Adipocyte (in vitro differentiated cells): ENCODE results near the gene VANGL2.

Experiments used
- DNase-seq: peaks from one replicate; pipeline ENCODE4 v3.0.0-alpha.2; 2015; ENCODE audit warnings: low read depth
- H3K27me3 ChIP-seq: replicated peaks from 2 replicates; pipeline ENCODE4 v1.7.0; 2013; ENCODE audit warnings: mild to moderate bottlenecking, low read length, moderate library complexity; ENCODE audit not compliant: control insufficient read depth, insufficient read depth
- H3K36me3 ChIP-seq: 2 replicates; pipeline ENCODE4 v1.7.0; 2013; ENCODE audit warnings: low read length, mild to moderate bottlenecking, moderate library complexity; ENCODE audit not compliant: control insufficient read depth, insufficient read depth, severe bottlenecking
- H3K4me1 ChIP-seq: 2 replicates; pipeline ENCODE4 v1.7.0; 2013; ENCODE audit warnings: mild to moderate bottlenecking, low read length, moderate library complexity; ENCODE audit not compliant: control insufficient read depth, insufficient read depth
- H3K4me3 ChIP-seq: 2 replicates; pipeline ENCODE4 v1.7.0; 2013; ENCODE audit warnings: mild to moderate bottlenecking, low read length, moderate library complexity
- H3K9ac ChIP-seq: 2 replicates; pipeline ENCODE4 v1.7.0; 2013; ENCODE audit warnings: mild to moderate bottlenecking, low read length, moderate library complexity
- H3K9me3 ChIP-seq: 2 replicates; pipeline ENCODE4 v1.7.0; 2013; ENCODE audit warnings: mild to moderate bottlenecking, low read length, moderate library complexity; ENCODE audit not compliant: control insufficient read depth

VANGL2 gene

DNA sequence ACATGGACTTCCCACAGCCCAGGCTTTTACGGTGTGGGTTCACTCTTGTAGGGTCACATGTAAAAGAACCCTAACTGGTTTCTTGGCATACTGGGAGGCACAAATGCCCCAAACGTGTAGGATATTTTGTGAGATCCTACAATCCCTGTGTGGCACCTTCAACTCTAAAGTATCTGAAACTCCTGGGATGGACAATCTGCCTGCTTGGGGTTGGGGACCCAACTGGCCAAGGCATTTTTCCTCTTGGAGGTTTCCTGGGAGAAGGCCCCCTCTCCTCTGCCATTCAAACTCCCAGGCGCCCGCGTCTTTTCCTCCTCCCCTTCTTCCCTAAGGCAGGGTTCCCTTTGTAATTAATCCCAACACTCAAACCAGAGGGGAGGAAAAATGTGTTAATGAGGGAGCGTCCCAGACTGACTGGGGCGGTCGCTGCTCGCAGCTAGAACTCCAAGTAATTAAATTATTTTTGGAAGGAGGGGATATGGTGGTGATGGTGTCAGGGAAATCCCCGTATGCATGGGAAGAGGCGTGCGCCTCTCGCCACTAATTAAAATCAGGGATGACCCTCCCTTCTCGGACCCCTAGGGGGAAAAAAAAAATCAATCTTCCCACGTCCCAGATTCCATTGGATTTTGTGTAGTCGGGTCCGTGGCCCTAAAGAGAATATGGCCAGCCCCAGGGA is 681 bp upstream of the VANGL2 start:
- Histone ChIP-seq H3K27me3 (peaks cover 67% of the 10 kb centered on the region), H3K9me3 (no peaks in the 10 kb centered on the region), H3K4me3 (peak overlapping the region; percentile 47), H3K36me3 (no peaks in the 10 kb centered on the region), H3K9ac (no peak overlapping the region), H3K4me1 (no peaks in the 10 kb centered on the region)
- DNase-seq, result no peak

DNA sequence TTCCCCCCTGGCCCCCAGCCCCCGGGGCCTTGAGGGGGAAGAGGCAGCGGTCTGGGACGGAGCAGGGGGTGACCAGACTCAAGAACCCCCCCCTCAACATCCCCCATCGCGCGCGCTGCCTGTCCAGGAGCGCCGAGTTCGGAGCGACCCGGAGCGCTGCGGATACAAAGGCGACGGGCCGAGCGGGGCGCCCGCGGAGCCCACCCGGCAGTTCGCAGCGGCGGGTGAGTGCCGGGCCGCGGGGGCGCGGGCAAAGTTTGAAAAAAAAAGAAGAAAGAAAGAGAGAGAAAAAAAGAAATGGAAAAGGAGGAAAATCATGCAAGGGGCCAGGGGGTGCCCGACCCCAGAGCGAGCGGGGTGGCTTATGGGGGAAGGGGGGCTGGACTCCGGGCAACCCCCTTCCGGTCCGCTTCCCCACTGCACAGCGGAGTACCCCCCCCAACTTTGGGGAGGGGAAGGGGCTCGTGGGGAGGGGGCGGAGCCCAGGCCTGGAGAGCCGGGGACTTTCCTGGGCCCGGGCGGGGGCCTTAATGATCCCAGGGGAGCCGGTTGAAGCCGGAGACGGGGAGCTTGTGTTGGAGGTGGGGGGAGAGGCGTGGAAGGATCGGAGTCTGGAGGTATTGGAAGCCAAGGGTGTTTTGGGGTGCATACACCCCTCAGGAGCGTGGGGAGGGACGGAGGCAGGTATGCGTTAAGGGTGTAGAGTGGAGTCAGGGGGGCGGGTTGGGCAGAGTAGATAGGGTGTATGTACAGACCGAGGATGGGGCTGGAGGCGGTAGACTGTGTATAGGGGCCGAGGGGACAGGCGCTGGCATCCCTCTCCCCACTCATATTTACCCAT is 502 bp downstream of the VANGL2 start:
- Histone ChIP-seq H3K36me3 (no peaks in the 10 kb centered on the region), H3K4me1 (no peaks in the 10 kb centered on the region), H3K4me3 (no peak overlapping the region), H3K9me3 (no peaks in the 10 kb centered on the region), H3K27me3 (peaks cover 73% of the 10 kb centered on the region), H3K9ac (no peak overlapping the region)
- DNase-seq, result peak; percentile 47

DNA sequence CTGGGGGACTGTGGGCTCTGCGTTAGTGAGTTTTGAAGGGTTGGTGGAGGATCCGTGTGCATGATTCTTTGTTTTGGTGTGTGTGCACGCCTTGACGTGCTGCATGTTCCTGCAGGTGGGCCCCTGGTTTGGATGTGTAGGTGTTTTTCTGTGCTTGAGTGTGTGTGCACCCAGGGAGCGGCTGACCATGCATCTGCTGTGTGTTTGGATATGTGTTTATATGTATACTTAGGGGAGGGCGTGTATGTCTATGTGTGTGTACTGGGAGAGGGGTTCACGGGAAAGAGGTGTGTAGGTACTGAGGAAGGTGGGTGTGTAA is 1.1 kb downstream of the VANGL2 start:
- no peaks in the 10 kb centered on the region for H3K36me3 ChIP-seq
- H3K4me1 ChIP-seq, result no peaks in the 10 kb centered on the region
- H3K9ac ChIP-seq, result no peak overlapping the region
- H3K4me3 ChIP-seq, result no peak overlapping the region
- H3K27me3 ChIP-seq, result peaks cover 78% of the 10 kb centered on the region
- no peak for DNase-seq
- no peaks in the 10 kb centered on the region for H3K9me3 ChIP-seq

DNA sequence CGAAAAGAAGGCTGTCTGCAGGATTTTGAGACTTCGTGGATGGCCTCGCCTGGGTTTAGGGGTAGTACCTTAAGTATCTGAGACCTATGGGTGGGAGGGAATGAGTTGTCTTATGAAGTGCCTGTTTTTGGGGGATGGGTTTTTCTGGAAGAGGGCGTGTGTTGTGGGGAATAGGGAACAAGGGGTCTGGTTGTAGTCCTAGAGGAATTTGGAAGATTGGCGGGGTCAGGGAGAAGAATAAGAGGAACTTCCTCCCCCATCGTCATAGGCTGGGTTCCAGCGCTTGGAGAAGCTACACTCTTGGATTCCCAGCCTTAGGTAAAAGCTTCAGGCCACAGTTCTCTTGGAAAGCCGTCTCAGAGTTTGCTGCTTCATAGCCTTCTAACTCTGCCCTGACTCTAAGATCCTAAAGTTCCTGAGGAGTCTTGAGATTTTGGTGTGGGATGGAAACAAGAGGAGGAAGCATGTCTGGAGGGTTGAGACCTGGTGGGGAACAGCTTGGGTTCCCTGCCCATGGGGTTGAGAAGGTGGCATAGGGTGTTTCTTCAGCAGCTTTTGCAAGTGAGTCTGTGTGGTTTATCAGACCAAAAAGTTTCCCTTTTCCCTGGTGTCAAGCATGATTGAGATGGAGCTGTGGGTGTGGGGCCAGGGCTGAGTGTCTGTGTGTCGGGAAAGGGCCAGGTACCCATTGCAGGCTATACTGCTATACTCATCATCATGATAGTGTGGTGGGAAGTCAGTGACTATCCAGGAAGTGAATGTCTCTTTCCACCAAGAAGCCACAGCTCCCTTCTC is 1.8 kb downstream of the VANGL2 start:
- no peaks in the 10 kb centered on the region for H3K9me3 ChIP-seq
- DNase-seq, result no peak

DNA sequence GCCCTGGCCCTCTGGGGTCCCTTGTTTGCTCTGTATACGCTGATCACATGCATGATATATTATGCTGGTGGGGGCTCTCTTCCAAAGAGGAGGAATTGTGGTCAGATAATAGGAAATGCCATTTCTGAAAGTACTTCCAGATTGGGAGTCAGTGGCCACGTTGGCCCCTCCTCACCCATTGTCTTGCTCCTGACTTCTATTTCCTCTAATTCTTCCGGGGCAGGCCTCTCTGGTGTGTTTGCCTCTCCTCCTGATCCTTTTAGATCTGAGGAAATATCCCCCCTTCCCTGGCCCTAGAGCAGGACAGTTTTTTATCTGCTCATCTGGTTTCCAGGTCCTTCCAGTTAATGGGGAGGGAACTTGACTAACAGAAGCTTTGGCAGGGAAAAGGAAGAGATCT is 2.9 kb downstream of the VANGL2 start:
- no peak for DNase-seq

More for the DNA sequence above, 1.8 kb downstream of the VANGL2 start:
- no peaks in the 10 kb centered on the region for H3K36me3 ChIP-seq
- H3K9ac ChIP-seq, result no peak overlapping the region
- peaks cover 81% of the 10 kb centered on the region for H3K27me3 ChIP-seq
- H3K4me1 ChIP-seq, result no peaks in the 10 kb centered on the region
- H3K4me3 ChIP-seq, result no peak overlapping the region

DNA sequence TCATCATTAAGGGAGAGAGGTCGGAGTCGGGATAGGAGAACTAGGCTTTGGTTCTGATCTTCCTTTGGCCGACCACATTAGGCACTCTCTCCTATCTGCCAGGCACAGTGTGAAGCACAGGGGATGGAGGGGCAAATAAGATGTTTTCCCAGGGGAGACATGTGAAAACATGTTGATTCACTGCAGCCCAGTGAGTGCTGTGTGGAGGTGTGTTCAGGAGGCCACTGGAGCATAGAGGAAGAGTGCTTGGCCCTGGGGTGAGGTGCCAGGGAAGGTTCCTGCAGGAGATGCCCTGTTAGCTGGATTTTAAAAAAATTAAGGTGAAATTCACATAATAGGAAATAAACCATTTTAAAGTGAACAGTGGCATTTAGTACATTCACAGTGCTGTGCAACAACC is 3.7 kb downstream of the VANGL2 start:
- Histone ChIP-seq H3K9me3 (no peaks in the 10 kb centered on the region), H3K4me1 (no peaks in the 10 kb centered on the region), H3K9ac (no peak overlapping the region), H3K4me3 (no peak overlapping the region), H3K36me3 (no peaks in the 10 kb centered on the region), H3K27me3 (peaks cover 68% of the 10 kb centered on the region)
- no peak for DNase-seq

More for the DNA sequence above, 2.9 kb downstream of the VANGL2 start:
- H3K9me3 ChIP-seq, result no peaks in the 10 kb centered on the region
- H3K4me1 ChIP-seq, result no peaks in the 10 kb centered on the region
- peaks cover 76% of the 10 kb centered on the region for H3K27me3 ChIP-seq
- H3K4me3 ChIP-seq, result no peak overlapping the region
- no peaks in the 10 kb centered on the region for H3K36me3 ChIP-seq
- no peak overlapping the region for H3K9ac ChIP-seq

DNA sequence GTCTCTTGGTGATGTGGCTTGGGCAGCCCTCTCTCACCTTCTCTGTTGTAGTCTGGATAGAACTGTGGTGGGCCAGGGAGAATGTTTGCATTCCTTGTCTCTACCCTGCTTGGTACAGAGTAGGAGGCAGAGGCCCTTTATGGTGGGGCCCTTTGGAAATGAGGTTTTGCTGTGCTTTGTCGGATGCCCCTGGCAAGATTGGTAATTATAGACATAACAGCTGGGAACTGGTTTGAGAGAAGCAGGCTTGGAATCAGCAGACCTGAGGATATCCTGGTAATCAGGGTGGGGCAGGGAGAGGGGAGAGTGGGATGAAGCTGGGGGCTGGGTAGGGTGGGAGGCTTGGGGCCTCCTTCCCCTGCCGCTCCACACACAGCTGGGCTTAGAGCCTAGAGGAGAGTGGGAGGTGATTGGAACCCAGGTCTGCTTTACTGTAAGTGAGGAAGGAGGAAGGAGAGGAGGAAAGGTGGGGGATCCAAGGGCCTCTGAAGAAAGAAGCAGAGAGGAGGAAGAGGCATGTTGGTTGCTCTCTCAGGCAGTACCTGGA is 5.0 kb downstream of the VANGL2 start:
- Histone ChIP-seq H3K4me3 (no peak overlapping the region), H3K36me3 (no peaks in the 10 kb centered on the region), H3K4me1 (no peaks in the 10 kb centered on the region), H3K9me3 (no peaks in the 10 kb centered on the region), H3K9ac (no peak overlapping the region), H3K27me3 (peaks cover 71% of the 10 kb centered on the region)
- DNase-seq, result no peak

DNA sequence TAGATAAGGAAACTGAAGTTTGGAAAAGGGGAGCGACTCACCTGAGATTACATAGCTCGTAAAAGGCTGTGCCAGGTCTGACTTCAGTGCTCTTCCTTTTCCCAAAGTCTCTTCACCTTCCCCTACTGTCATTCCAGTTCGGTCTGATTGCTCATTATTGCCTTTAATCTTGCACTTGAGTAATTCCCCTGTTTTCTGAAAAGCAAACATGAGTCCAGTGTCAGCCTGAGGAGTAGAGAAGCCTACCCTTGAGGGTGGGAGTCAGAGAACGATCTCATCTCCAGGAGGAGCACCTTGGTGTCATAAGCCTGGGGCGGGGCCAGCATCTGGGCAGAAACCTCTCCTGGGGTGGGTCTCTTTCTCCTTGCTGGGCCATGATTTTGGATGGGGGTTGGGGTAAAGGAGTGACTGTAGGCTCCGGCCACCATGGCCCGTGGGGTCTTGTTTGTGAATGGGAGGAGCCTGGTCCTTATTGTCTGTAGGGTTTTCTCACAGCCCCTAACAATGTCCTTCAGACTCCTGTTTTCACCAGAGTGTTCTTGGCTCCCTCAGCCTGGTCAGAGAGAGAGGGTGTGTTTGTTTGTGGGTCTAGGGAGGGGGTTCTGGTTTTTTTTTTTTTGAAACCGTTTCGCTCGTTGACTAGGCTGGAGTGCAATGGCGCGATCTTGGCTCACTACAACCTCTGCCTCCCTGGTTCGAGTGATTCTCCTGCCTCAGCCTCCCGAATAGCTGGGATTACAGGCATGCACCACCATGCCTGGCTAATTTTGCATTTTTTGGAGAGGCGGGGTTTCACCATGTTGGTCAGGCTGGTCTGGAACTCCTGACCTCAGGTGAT is 6.0 kb downstream of the VANGL2 start:
- no peak overlapping the region for H3K4me3 ChIP-seq
- no peaks in the 10 kb centered on the region for H3K4me1 ChIP-seq
- no peak overlapping the region for H3K9ac ChIP-seq
- H3K36me3 ChIP-seq, result no peaks in the 10 kb centered on the region
- H3K27me3 ChIP-seq, result peaks cover 68% of the 10 kb centered on the region
- H3K9me3 ChIP-seq, result no peaks in the 10 kb centered on the region
- DNase-seq, result no peak

DNA sequence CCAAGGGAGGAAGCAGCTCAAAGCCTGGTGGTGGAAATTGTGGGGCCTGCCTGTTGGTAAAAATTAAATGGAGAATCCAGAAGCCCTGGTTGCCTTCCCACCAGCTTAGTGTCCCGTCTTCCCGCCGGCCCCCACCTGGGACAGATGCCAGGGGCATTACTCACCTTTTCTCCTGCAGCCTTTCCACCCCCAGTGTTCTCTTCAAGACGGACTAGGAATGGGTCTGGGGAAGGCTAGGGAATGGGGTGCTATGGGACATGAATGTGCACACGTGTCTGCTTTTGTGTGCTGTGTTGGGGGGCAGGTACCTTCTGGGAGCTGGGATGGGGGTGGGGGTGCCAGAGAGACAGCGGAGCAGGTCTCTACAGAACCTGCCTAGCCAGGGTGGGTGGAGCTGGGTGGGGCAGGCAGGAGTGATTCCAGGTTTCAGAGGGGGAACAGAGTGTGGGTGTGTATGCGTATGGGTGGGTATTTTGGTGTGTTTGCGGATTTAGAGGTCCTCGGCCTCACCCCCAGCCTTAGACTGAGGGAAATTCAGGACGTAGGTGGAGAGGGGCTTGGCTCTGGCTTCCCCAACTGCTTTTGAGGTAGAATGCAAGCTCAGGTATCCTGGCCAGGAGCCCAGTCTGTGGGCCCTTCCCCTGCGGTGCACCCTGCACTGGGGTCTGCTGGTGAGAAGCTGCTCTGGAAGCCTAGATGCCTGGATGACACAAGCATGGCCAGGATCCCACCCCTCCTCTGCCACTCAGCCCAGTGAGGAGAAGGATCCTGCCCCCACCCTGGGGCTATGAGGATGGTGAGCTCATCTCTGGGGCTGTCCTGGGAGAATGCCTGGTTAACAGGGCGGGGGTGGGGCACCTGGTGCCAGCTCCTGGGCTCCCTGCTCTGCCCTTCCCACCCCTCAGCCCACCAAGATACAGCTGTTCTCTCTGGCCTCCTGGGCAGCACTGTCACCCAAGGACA is 7.8 kb downstream of the VANGL2 start:
- no peaks in the 10 kb centered on the region for H3K36me3 ChIP-seq
- peaks cover 66% of the 10 kb centered on the region for H3K27me3 ChIP-seq
- no peaks in the 10 kb centered on the region for H3K9me3 ChIP-seq
- no peak overlapping the region for H3K9ac ChIP-seq
- H3K4me3 ChIP-seq, result no peak overlapping the region
- DNase-seq, result no peak
- no peaks in the 10 kb centered on the region for H3K4me1 ChIP-seq

DNA sequence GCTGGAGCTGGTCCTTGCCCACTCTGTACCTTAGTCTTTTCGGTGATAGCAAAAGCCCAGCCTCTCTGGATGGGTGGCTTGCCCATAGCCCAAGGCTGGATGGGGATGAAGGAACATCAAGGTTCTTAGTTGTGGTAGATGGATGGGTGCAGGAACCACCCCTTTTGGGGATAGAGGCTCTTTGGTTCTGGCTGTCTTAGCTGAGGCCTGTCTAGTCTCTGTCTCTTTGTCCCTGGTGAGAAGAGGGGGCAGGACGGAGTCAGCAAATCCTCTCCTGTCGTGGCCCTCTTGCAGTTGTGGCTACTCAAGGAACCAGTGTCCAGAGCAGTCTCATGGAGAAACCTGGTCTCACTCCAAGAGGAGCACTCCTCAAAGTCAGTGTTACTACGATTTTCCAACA is 8.5 kb downstream of the VANGL2 start:
- H3K36me3 ChIP-seq, result no peaks in the 10 kb centered on the region
- no peak overlapping the region for H3K9ac ChIP-seq
- H3K4me3 ChIP-seq, result no peak overlapping the region
- no peak for DNase-seq
- peaks cover 63% of the 10 kb centered on the region for H3K27me3 ChIP-seq
- no peaks in the 10 kb centered on the region for H3K9me3 ChIP-seq
- H3K4me1 ChIP-seq, result no peaks in the 10 kb centered on the region
